Sigmoid colon (tissue), 4 donors: Measurements from ENCODE around the gene CLBA1.

Experiments used
- CTCF ChIP-seq, 4 experiments: fragments of 450-650 bp in 3 of 4; fragments of 200-600 bp in 1 of 4; IDR thresholded peaks; one replicate each; pipeline ENCODE4 v1.5.1; 2016 to 2019; ENCODE audit warnings: antibody characterized with exemption in 4 of 4, mild to moderate bottlenecking in 3 of 4, moderate library complexity in 2 of 4
- EP300 ChIP-seq, 4 donors: sonication (generic); formaldehyde crosslinking; IDR thresholded peaks; one replicate each; pipeline ENCODE4 v1.6.1; 2017; ENCODE audit warnings: antibody characterized with exemption in 4 of 4
- POLR2A ChIP-seq, 2 donors: fragments of 450-650 bp; IDR thresholded peaks; one replicate each; pipeline ENCODE4 v1.6.1; 2016; ENCODE audit warnings: antibody characterized with exemption in 2 of 2, mild to moderate bottlenecking in 2 of 2, moderate library complexity in 2 of 2
- POLR2AphosphoS5 ChIP-seq, 4 donors: sonication (generic); formaldehyde crosslinking; IDR thresholded peaks; one replicate each; pipeline ENCODE4 v1.6.1; 2017; ENCODE audit warnings: antibody characterized with exemption in 4 of 4

DNA sequence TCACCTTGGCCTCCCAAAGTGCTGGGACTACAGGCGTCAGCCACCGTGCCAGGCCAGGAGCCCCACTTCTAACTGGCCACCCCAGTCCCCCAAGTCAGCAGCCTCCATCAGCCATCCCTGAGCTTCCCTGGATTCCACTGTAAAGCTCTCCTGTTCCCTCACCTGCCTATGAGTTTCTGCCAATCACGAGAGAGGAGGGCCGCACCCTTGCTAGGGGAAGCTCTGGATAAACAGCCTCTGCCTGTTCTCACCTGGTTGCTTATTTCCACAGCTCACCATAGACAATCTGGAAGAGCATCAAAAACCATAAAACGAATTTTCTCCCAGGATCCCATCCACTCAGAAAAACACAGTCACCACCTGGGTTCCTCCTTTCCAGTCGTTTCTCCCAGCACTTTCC is 30.3 kb downstream of the CLBA1 start:
- TF ChIP-seq CTCF (IDR thresholded peaks at IDR 0.05) (no peak), POLR2A (IDR thresholded peaks at IDR 0.05) (no peak), POLR2AphosphoS5 (IDR thresholded peaks at IDR 0.05) (no peak), EP300 (IDR thresholded peaks at IDR 0.05) (no peak)
